ENCODE data around the gene EXOC3.
A peak's percentile ranks its signal among the peaks of the same experiment; 100 is the strongest.
"Not testable (repeated sequence)": the region's sequence is repeated elsewhere in the genome, so short reads cannot be mapped to it uniquely, and the experiment has no call there.

EXOC3 gene

DNA sequence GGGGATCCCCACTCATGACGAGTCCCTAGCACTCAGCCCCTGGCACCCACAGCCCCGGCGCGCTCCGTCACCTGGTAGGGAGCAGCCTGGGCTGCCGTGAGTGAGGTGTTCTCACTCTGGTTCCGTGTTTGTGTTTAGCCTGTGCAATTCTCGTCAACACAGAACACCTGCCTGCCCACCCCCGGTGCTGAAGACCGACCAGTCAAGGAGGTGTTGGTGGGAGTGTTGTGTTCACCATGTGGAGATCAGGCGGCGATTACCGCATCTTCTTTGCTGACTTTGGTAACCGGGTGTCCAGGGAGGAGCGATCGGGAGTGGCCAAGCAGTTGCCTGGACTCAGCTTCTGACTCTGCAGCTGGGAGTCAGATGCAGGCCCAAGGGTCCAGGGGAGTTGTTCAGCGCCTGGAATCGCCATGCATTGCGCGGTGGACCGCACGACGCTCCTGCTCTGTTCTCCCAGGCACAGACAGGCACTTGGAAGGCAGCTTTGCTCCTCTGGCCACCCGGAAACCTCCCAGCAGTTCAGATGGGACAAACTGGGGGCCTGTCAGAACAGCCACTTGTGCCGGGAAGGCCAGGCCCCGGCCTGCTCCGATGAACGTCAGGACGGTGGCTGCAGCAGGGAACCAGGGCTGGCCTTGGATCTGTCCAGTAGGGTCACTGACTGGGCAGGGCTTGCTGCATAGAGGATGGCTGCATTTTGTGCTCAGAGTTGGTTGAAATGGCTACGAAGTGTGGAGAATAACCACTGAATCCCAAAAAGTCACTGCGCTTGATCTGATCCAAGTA, 28.2 kb downstream of the EXOC3 start:
- DNase-seq (ENCODE audit: extremely low spot score, insufficient read length, low read depth): no peak
- no peak for FAIRE-seq

DNA sequence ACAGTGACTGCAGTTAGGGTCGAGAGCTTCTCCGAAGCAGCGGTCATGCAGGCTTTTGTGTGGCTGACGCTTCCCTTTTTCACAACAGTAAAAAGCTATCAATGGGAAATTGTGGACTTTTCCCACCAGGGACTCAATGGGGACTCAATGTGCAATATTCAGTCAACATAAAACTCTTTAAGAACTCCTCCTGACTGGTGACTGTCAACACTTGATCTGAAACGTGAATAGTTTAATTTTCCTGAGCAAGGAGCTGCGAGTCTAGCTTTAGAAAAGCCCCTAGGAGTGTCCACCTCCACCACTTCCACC, 28.7 kb downstream of the EXOC3 start:
- no peak for DNase-seq (ENCODE audit: extremely low spot score, insufficient read length, low read depth)
- no peak for FAIRE-seq

DNA sequence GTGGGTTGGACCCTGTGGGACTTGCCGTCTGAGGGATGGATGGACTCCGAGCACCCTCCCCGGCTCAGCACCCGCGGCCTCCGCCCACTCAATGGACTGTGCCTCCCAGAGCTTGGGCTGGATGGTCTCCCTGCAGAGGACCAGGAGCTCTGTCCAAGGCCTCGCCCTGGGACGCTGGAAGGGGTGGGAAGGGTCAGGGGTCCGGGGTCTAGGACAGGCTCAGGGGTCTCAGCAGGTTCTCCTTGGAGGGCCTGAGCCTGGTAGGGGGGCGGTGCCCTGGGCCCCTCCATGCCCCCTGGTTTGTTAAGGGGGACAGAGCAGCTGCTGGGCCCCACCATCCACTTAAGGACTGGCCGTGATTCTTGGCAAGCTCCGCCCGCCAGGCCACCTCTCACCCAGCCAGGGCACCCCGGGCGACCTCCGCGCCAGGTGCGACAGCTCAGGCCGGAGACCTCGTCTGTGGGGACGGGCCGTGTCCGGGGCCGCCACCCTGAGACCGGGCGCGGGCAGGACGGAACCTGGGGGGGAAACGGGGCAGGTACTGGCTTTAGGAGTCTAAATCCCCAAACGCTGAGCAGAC, 29.2 kb downstream of the EXOC3 start:
- FAIRE-seq (no peak), DNase-seq (ENCODE audit: extremely low spot score, insufficient read length, low read depth) (no peak)

DNA sequence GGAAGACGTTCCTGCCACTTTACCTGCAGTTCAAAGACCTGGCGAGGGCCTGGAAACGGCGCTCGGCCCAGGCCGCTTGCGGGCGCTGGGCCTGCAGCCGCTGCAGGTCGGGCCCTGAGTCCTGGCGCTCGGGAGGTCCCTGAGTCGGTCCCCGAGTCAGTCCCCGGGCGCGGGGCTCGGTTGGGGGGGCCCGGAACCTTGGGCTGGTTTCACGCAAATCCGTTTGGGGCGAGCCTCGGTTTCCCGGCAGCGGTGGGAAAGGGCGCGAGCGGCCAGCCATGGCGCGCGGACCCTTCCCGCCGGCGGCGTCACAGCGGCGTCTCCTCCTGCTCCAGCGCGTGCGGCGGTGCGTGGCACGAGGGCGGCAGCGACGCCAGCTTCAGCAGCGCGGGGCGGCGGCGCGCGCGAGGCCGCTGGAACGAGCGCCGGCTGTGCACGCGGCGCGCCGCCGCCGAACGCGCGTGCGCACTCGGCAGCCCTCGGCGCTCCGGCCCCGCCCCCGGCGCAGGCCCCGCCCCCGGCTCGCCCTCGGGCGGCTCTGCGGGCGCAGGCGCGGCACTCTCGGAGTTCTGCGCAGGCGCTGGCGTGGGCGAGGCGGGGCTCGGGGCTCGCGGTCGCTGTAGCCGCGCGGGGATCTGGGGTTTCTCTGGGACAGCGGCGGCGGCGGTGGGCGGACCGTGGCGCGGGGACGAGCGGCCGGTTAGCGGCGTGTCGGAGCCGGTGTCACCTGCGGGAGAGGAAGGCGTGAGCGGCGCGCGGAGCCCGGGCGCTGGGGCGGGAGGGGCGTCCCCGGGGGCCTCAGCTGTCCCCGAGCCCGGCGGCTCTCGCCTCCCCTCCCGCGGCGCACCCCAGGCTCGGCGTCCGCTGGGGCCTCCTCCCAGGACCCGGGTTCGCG, 29.9 kb downstream of the EXOC3 start:
- DNase-seq (ENCODE audit: extremely low spot score, insufficient read length, low read depth): peak; percentile 96
- FAIRE-seq: peak; percentile 81

DNA sequence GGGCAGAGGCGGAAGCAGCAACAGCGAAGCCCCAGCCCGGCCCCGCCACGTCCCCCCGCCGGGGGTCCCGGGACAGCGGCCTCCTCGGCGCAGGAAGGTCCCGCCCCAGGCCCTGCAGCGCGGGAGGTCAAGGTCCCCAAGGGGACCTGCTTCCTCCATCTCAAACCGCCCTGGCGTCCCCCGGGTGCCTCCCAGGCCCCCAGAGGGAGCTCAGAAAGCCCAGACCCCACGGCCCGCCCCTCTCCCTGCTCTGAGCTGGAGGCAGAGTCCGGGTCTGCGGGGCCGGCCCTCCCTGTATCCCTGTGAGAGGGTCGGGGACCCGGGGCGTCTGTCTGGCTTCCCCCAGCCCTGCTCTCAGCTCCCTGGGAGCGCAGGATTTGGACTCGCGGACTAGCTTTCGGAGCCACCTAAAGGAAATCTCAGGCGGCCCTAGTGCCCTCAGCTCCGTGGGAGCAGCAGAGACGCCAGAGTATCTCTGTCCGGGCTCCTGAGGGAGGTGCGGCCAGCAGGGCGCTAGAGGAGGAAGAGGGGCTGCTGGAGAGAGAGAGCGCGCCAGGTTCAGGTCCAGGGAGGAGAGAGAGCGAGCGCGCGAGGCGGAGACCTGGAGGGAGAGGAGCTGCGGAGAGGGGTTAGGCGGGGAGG, 30.7 kb downstream of the EXOC3 start:
- FAIRE-seq: peak; percentile 42
- no peak for DNase-seq (ENCODE audit: extremely low spot score, insufficient read length, low read depth)

DNA sequence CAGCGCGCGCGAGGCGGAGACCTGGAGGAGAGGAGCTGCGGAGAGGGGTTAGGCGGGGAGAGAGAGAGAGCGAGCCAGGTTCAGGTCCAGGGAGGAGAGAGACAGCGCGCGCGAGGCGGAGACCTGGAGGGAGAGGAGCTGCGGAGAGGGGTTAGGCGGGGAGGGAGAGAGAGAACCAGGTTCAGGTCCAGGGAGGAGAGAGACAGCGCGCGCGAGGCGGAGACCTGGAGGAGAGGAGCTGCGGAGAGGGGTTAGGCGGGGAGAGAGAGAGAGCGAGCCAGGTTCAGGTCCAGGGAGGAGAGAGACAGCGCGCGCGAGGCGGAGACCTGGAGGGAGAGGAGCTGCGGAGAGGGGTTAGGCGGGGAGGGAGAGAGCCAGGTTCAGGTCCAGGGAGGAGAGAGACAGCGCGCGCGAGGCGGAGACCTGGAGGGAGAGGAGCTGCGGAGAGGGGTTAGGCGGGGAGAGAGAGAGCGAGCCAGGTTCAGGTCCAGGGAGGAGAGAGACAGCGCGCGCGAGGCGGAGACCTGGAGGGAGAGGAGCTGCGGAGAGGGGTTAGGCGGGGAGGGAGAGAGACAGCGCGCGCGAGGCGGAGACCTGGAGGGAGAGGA, 31.4 kb downstream of the EXOC3 start:
- FAIRE-seq: not testable (repeated sequence)

DNA sequence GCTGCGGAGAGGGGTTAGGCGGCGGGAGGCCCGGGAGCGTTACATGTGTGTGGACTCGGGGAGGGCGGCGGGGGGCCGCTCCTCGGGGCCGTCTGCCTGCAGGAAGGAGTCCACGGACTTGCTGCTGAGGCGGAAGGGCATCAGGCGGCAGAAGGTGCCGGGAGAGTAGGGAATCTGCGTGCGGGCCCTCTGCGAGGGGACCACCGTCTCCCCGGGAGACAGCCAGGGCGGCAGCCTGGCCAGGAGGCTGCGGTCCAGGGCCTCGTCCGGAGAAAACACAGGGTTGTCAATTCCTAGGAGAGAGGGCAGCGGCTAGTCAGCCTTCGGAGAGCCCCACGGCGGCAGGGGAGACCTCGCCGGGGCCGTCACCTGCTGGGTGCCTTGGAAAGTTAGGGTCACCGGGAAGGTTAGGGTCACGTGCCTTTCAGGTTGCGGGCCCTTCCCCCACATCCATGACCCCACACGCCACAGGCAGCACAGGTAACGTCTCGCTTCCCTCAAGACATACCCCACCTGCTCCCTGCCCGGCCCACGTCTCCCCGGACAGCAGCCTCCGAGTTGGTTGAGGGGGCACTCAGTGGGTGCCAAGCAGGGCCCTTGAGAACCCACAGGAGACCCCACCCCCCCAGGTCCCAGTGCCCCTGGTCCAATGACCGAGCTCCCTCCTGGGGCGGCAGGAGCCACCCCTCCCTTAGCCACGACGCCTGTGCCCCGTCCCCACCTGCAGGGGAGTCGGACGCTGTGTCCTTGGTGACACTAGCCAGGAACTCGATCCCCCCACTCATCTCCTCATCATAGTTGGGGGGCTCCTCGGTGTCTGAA, 32.1 kb downstream of the EXOC3 start:
- DNase-seq (ENCODE audit: extremely low spot score, insufficient read length, low read depth): no peak
- FAIRE-seq: no peak

More for the DNA sequence above, 31.4 kb downstream of the EXOC3 start:
- not testable (repeated sequence) for DNase-seq (ENCODE audit: extremely low spot score, insufficient read length, low read depth)

DNA sequence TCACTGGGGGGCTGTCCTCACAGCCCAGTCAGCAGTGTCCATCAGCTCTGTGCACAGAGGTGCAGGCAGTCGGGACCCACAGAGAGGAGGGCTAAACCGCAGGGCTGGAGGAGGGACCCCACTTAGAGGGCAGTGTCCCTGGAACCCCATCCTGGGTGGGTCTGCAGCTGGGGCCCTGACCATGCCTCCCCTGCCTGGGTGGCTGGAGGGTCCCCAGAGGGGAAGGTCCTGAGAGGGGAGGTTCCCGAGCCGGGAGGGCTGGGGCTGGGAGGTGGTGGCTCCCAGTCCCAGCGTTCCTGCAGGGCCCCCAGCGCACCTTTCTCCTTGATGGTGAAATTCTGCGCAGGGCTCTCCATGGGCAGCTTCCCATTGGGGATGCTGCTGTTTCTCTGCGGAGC, 32.7 kb downstream of the EXOC3 start:
- DNase-seq (ENCODE audit: extremely low spot score, insufficient read length, low read depth) (no peak), FAIRE-seq (no peak)

DNA sequence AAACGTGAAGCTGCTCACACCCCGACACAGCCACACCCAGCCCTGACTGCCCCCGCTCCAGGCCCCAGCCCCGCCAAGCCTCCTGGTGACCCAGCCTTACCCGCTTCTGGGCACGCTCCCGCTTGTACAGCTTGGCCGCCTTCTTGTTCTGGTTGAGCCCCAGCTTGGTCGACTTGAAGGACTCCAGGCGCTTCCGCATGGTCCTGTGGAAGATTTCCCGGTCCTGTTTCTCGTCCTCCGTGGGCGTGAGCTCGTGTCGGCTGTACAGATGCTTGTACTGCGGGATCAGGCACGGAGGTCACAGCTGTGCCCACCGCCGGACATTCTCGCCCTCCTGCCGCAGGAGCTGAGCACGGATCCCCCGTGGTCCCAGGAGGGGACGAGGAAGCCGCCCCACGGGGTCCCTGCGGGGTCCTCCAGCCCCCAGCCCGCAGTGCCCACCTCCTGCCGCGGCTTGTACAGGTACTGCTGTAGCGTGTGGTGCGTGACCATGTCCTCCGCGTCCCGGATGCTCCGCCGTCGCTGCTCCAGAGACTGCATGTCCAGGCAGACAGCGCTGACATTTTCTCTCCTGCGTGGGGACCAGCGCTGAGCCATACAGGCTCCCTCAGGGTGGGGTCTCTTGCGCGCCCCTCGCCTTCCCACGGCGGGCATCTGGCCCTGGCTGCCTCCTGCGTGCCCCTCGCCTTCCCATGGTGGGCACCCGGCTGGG, 33.3 kb downstream of the EXOC3 start:
- FAIRE-seq (no peak), DNase-seq (ENCODE audit: extremely low spot score, insufficient read length, low read depth) (no peak)

DNA sequence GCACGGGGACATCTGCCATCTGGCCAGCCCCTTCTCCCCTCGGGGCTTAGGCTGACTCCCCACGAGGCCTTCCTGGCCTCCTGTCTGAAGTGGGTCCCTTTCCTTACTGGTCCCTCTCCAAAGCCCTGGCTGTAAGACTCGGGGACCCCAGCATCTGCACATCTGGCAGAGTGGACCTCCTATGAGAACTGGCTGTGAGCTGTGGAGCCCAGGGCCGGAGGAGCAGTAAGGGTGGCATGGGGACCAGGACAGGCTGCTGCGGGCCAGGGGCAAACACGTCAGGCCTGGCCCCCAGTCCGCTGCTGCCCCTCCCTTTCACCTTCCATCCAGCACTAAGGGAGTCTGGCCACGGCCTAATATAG, 33.8 kb downstream of the EXOC3 start:
- DNase-seq (ENCODE audit: extremely low spot score, insufficient read length, low read depth): no peak
- FAIRE-seq: no peak

DNA sequence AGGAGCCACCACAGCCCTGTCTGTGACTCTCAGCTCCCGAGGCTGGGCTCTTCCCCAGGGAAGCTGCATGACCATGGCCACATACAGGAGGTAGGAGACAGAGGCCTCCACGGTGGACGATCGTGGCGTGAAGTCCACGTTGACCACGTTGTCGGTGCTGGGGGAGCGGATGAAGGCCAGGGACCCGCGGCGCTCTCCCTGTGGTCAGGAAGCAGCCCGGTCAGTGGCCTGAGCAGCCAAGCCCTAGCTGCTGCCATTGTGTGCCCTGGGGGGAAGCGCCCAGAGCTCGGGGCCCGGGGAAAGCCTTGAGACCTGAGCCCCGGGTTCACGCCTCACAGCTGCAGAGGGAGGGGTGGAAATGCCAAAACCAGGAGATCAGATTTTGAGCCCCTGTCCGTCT, 34.3 kb downstream of the EXOC3 start:
- FAIRE-seq: no peak

DNA sequence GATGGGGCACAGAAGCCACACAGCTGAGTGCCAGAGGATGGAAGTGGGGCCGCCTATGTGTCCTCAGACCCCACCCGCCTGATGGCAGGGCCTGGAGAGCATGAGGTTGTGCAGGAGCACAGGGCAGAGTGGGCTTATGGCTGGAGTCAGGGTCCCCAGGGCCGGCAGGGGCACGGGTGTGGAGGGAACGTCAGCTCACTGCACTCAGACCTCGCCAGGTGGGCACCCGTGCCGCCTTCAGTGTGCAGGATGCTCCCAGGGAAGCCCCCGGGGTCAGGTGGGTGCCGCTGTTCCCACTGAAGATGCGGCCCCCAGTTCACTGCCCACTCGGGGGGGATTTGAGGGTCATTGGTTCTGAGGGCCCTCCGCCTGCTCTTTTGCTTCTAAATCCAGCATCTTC, 34.9 kb downstream of the EXOC3 start:
- DNase-seq (ENCODE audit: extremely low spot score, insufficient read length, low read depth) (no peak), FAIRE-seq (no peak)

More for the DNA sequence above, 34.3 kb downstream of the EXOC3 start:
- DNase-seq (ENCODE audit: extremely low spot score, insufficient read length, low read depth): no peak

DNA sequence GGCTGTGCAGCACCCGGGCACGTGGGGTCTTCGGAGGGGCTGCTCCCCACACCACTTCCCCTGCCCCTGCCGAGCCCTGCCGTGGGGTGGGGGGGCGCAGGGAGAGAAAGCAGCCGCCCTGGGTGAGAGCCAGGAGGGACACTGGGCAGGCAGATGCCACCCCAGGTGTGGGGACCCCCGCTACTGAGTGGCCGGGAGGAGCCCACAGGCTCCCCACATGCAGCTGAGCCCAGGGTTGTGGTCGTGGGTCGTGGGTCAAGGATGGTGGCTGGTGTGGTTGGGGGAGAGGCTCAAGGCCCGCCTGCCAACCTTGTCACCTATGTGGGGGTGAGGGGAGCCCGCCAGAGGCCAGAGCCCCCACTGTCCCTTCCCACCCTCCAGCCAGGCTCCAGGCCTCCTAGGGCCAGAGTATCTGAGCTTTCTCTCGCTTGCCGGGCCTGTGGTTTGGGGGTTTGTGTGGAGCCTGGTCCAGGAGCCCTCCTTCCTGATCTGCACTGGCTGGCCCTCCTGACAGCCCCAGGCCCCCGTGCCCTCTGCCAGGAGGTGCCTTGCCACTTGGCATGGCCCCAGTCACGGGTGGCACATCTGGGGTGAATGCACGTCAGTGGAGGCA, 35.5 kb downstream of the EXOC3 start:
- no peak for DNase-seq (ENCODE audit: extremely low spot score, insufficient read length, low read depth)
- no peak for FAIRE-seq

DNA sequence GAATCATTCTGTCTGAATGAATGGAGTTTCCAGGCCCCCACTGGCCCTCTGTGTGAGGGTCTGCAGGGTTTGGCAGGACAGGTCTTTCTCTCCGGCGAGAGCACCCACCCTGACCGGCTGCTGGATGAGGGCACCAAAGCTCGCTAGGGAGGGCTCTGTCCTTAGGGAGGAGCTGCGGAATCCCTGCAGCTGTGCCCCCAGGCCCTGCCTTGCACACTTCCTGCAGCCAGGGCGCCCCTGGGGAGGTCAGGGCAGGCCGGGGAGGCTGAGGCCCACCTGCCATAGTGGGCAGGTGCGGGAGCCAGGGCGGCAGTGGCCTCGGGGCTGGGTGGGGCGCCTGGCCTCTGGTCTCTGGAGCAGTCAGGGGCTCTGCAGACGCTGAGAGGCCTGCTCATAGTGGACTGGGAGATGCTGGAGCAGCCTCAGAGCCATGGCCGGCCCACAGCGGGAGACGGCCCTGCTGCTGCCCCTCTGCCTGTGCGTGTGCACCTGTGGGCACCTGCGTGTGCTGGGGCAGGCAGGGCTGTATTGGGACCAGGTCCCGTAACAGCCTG, 36.1 kb downstream of the EXOC3 start:
- no peak for DNase-seq (ENCODE audit: extremely low spot score, insufficient read length, low read depth)
- no peak for FAIRE-seq

DNA sequence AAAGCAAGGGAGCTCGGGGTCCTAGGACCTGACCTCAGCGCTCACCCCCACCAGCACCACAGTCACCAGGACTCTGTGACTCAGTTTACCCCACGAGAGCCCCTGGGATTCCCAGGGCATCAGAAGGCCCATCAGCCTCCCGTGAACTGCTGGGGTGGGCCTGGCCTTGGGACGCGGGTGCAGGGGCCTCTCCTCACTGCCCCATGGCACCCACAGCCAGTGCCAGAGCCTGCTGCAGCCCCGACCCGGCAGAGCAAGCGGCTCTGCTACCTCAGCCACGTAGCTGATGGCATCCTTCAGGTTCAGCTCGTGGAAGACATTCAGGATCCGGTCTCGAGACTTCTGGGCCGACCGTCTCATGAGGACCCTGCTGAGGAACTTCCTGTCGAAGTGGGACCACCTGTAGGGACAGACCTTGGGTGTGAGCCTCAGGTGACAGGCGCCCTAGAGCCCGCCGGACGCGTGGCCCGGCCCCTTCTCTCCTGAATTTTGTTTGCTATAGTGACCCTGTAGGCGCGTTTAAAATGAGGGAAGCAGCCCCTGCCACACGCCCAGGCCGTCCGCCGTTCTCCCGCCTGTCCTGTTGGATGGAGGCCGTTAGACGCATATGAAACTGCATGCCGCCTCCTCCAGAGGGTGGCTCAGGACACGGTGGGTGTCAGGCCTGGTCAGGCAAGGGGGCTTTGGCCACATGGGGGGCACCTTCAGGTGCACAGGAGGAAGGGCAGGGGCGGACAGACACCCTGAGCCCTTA, 36.8 kb downstream of the EXOC3 start:
- FAIRE-seq: no peak

DNA sequence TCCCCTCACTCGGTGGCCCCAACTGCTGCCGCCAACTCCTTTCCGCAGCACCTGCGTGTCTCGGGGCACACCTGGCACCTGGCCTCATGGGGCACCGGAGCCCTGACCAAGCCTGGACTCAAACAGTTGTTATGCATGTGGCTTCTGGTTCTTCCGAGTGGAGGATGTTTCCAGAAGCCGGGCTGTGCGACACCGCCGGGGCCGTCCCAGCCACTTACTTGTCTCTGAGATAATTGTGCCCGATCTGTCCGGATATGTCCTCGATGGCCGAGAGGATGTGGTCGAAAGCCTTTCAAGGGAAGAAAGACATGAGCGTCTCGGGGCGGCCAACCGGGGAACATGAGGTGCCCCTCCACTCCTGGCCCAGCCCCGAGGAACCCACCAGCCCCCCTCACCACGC, 38.4 kb downstream of the EXOC3 start:
- DNase-seq (ENCODE audit: extremely low spot score, insufficient read length, low read depth) (no peak), FAIRE-seq (no peak)

More for the DNA sequence above, 36.8 kb downstream of the EXOC3 start:
- no peak for DNase-seq (ENCODE audit: extremely low spot score, insufficient read length, low read depth)

DNA sequence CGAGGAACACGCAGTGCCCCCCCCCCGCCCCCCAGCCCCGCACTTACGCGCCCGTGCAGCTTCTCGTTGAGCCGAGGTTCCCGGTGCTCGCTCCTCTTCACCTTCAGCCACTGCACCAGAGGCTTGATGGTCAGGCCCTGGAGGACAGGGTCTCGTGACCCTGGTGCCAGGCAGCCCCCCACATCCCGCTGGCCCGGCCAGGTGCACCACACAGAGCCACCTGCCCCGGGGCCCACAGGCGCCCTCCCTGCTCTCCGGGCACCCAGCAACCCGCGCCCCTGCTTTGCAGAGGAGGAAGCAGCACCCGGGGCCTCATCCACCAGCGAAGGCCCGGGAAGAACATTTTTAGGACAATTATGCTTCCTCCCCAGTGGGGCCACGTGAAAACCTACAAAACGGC, 39.0 kb downstream of the EXOC3 start:
- DNase-seq (ENCODE audit: extremely low spot score, insufficient read length, low read depth) (no peak), FAIRE-seq (no peak)
